ENCODE data around the gene ZSWIM9.

ZSWIM9 gene

GRCh38 chr19:48176226-48176625, 5.7 kb downstream of the ZSWIM9 start:
- no peak for DNase-seq

- no peak for DNase-seq
Observed at GRCh38 chr19:48181505-48181904, 11.0 kb downstream of the ZSWIM9 start.

- no peak for DNase-seq
Observed at GRCh38 chr19:48182434-48182833, 12.0 kb downstream of the ZSWIM9 start.

GRCh38 chr19:48183356-48183755, 12.9 kb downstream of the ZSWIM9 start:
- no peak for DNase-seq

- DNase-seq: no peak
Observed at GRCh38 chr19:48186015-48186414, 15.5 kb downstream of the ZSWIM9 start.

GRCh38 chr19:48186541-48186991, 16.1 kb downstream of the ZSWIM9 start:
- peak; percentile 27 for DNase-seq

GRCh38 chr19:48190288-48190884, 19.9 kb downstream of the ZSWIM9 start:
- peak; percentile 99 for DNase-seq

- no peak for DNase-seq
Observed at GRCh38 chr19:48190885-48191284, 20.4 kb downstream of the ZSWIM9 start.

- DNase-seq: no peak
Observed at GRCh38 chr19:48192750-48193149, 22.3 kb downstream of the ZSWIM9 start.

GRCh38 chr19:48194041-48194843, 23.8 kb downstream of the ZSWIM9 start:
- DNase-seq: no peak

GRCh38 chr19:48194844-48195830, 24.7 kb downstream of the ZSWIM9 start:
- no peak for DNase-seq

- DNase-seq: peak; percentile 88
Observed at GRCh38 chr19:48196321-48196763, 25.9 kb downstream of the ZSWIM9 start.

- DNase-seq: peak; percentile 44
Observed at GRCh38 chr19:48196933-48197665, 26.6 kb downstream of the ZSWIM9 start.

GRCh38 chr19:48203222-48203793, 32.8 kb downstream of the ZSWIM9 start:
- DNase-seq: peak; percentile 75

- DNase-seq: peak; percentile 100
Observed at GRCh38 chr19:48203794-48204628, 33.5 kb downstream of the ZSWIM9 start.

- no peak for DNase-seq
Observed at GRCh38 chr19:48206397-48207093, 36.1 kb downstream of the ZSWIM9 start.

- DNase-seq: no peak
Observed at GRCh38 chr19:48210005-48210404, 39.5 kb downstream of the ZSWIM9 start.

GRCh38 chr19:48213959-48214358, 43.5 kb downstream of the ZSWIM9 start:
- no peak for DNase-seq

GRCh38 chr19:48216933-48217332, 46.5 kb downstream of the ZSWIM9 start:
- no peak for DNase-seq

GRCh38 chr19:48218997-48219396, 48.5 kb downstream of the ZSWIM9 start:
- DNase-seq: no peak
